CD4-positive, alpha-beta T cell treated with Interleukin-17A for 4 hours (primary cell): ENCODE results near the gene GFRA1.

Experiments
- DNase-seq: peaks from one replicate; pipeline ENCODE4 v3.0.0-alpha.2; 2020; ENCODE audit warnings: mixed read lengths

The GFRA1 gene

GRCh38 chr10:116097239-116097784, 175.7 kb downstream of the GFRA1 start:
- DNase-seq, result no peak

- no peak for DNase-seq
Observed at GRCh38 chr10:116096526-116096925, 176.5 kb downstream of the GFRA1 start.

GRCh38 chr10:116094356-116094755, 178.7 kb downstream of the GFRA1 start:
- DNase-seq, result no peak

DNA sequence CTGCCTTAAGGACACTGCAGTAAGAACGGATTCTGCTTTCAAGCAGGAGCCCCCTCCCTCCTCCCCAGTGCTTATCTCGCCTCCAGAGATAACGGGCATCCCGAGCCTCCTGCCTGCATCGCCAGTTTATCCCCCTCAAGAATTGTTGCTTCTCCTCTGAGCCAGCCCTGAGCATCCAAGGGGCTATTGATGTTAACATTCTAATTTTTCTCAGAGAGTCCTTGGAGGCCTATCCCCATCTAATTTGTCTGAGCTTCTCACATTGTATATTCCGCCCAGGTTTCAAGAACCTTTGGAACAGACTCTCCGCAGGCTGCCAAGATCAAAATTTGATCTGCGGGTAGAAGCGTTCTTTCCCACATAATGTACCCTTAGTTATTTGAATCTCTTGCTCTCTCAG, 180.0 kb downstream of the GFRA1 start:
- DNase-seq, result no peak

GRCh38 chr10:116088985-116089384, 184.0 kb downstream of the GFRA1 start:
- no peak for DNase-seq

- no peak for DNase-seq
Observed at GRCh38 chr10:116085323-116085722, 187.7 kb downstream of the GFRA1 start.

DNA sequence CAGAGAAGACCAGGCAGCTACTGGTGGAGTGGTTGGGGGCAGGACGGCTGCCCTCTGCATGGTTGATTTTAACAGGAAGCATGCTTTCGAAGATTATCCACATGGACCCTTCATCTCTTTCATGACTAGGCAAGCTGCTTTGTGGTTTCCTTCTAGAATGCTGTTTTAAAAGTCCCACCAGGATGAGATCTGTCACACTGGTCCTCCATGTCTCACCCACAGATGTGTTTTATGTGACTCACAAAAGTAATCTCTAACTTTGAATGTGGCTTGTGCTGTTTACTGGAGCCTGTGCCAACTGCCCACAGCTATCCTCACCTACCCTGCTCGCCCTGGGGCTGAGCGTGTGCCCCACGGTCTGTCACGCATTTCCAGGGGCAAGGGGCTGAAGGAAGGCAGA, 188.8 kb downstream of the GFRA1 start:
- DNase-seq, result no peak

GRCh38 chr10:116083226-116083762, 189.7 kb downstream of the GFRA1 start:
- DNase-seq, result no peak

GRCh38 chr10:116082762-116083161, 190.2 kb downstream of the GFRA1 start:
- DNase-seq, result no peak

DNA sequence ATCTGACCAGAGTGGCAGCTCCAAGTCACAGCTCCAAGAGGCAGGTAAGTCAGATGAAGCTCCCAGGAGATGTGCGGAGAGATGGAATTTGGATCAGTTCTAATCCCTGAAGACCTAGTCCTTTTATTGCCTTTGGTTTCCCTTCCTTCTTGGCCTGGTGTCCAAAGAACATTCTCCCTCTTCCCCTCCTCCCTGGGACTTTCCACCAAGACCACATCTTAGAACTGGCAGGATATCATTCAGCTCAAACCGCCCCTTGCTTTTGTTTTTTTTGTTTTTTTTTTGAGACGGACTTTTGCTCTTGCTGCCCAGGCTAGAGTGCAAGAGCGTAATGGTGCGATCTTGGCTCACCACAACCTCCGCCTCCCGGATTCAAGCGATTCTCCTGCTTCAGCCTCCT, 190.8 kb downstream of the GFRA1 start:
- DNase-seq, result no peak

GRCh38 chr10:116080553-116080952, 192.5 kb downstream of the GFRA1 start:
- no peak for DNase-seq

DNA sequence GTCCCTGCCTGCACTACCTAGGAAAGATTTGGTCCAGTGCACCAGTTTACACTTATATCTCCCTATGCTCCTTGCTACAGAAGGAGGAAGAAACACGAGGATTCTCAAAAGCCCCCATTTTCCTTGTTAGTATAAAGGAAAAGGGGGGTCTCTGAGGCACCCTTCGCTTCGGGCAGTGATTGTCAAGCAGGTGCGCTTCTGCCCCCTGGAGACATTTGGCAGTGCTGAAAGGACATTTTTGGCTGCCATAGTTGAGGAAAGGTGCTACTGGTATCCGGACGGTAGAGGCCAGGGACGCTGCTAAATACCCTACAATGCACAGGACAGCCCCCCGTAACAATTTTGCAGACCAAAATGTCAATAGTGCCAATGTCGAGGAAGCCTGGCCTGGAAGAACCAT, 193.7 kb downstream of the GFRA1 start:
- no peak for DNase-seq

GRCh38 chr10:116076621-116077020, 196.4 kb downstream of the GFRA1 start:
- DNase-seq, result no peak

DNA sequence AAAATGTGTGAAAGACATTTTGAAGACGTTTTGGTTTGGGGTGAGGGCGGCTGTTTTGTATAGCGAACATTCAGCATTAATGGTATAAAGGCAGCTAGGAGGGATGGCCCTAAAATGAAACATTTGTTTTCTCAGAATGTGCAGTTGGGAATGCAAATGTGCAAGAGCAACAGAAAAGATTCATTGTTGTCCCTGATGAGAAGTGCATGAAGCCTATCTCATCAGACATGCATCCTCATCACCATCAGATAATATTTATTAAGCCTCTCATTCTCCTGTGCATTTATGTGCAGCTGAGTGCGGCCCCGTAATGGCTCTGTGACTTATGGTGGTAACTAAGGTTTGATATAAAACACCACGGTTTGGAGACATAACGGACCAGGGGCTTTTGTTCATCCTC, 199.5 kb downstream of the GFRA1 start:
- no peak for DNase-seq

GRCh38 chr10:116073001-116073400, 200.0 kb downstream of the GFRA1 start:
- DNase-seq, result no peak

GRCh38 chr10:116071453-116072148, 201.4 kb downstream of the GFRA1 start:
- no peak for DNase-seq

DNA sequence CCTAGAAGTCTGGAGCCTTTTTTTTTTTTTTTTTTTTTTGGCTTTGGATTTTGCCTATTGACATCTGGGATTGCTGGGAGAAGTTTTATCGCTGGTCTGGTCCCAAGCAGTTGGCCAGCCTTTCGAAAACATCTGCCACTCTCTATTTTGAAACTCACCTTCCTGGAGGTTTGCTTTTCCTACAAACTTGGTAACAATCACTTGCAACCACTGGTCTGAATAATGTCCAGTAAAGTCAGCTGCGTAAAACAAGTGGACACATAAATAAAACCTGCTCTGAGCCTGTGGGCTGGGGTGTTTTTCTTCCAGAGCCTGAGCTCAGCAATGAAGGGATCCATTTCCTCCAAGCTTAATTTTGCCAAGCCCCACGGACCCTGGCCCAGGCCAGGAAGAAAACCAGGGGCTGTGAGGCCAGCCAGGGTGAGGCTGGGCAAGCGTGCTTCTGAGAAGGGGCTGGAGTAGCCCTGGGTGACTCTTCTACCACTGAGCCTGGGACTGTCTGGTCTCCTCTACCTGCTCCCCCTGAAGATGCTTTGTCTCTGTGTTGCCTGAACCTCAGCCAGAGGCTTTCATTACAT, 202.2 kb downstream of the GFRA1 start:
- DNase-seq, result no peak

- no peak for DNase-seq
Observed at GRCh38 chr10:116069856-116070255, 203.2 kb downstream of the GFRA1 start.

GRCh38 chr10:116067825-116068224, 205.2 kb downstream of the GFRA1 start:
- DNase-seq, result no peak

- no peak for DNase-seq
Observed at GRCh38 chr10:116063107-116063506, 209.9 kb downstream of the GFRA1 start.

- DNase-seq, result no peak
Observed at GRCh38 chr10:116060864-116061263, 212.1 kb downstream of the GFRA1 start.

DNA sequence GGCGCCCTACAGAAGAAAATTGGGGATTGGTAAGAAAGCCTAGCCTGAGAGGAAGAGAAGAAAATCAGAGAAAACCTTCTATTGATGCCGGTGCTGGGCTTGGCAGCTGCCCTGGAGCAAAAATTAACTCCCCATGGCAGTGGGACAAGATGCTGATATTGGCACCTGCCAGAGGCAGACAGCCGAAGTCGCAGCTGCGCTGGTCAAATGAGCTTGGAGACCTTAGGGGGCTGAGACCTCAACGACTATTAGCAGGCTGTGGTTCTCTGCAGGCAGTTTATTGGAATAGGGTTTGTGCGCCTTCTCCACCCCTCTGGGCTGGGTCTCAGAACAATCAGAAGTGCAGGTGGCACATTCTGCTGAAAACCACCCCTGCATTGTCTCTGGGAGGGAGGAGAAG, 213.7 kb downstream of the GFRA1 start:
- no peak for DNase-seq

DNA sequence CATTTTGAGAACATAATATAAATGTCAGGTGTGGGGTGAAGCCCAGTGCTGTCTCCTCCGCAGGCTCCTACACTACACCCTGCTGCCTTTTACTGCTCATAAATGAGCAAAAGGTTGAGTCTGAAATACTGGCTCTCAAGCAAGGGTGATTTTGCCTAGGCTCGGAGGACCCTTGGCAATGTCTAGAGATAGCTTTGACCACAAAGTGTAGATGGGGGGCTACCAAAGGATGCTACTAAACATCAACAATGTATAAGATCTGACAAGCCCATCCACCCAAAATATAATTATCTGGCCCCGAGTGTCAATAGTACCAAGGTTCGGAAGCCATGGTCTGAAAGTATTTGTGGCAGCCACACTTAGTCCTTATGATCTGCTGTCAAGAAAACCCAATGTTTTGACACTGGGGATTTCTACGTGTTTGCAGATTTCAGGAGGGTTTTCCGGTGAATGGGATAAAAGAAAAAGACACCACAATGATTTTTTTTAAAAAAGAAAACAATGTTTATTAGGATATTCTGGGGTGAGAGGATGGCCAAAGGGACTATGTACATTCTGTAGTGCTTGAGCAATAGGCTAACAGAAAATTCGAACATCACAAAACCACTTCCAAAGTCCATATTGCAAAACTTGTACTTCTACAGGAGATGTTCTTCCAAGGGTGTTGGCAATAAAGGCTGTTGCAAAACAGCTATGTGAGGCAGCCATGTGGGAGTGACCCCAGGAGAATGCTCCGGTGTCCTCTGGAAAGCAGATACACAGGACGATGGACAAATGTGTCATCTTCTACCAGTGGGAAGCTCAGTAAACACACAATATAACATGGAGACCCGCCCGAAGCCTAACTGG, 216.3 kb downstream of the GFRA1 start:
- DNase-seq, result no peak

DNA sequence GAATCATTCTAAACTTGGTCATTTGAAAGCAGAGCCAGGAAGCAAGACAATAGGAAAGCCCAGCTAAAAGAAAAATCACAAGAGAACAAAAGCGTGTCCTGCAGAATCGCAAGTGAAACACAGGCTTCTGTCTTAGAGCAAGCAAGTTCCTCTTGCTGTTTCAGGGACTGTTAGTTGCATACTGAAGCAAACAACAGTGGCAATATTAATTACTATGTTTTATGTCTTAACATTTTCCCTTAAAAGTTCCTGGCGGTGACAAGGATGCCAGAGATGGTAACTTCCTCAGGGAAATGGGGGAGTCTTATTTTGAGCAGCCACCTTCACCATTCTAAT, 217.1 kb downstream of the GFRA1 start:
- DNase-seq, result no peak
